HUES64 (cell line): ENCODE measurements around the gene TMEM88.

ENCODE experiments used
- H3K27ac ChIP-seq: 2 replicates; pipeline ENCODE4 v1.7.0; 2013; ENCODE audit warnings: low read depth, low read length, inconsistent platforms
- H3K27me3 ChIP-seq: 2 replicates; pipeline ENCODE4 v1.6.1; 2013; ENCODE audit warnings: mild to moderate bottlenecking, low read length; ENCODE audit not compliant: insufficient read depth
- H3K36me3 ChIP-seq: 2 replicates; pipeline ENCODE4 v1.6.1; 2013; ENCODE audit warnings: mild to moderate bottlenecking, low read length; ENCODE audit not compliant: insufficient read depth
- H3K4me1 ChIP-seq: 2 replicates; pipeline ENCODE4 v1.6.1; 2013; ENCODE audit warnings: mild to moderate bottlenecking, low read length, moderate library complexity; ENCODE audit not compliant: insufficient read depth
- H3K4me3 ChIP-seq: 2 replicates; pipeline ENCODE4 v1.5.1; 2013; ENCODE audit warnings: mild to moderate bottlenecking, low read length, moderate library complexity
- H3K9ac ChIP-seq: 2 replicates; pipeline ENCODE4 v1.6.1; 2013; ENCODE audit warnings: mild to moderate bottlenecking, low read depth, low read length
- H3K9me3 ChIP-seq: 2 replicates; pipeline ENCODE4 v1.6.1; 2013; ENCODE audit warnings: low read depth, low read length; ENCODE audit not compliant: insufficient read depth
- WGBS: fragments of 150-250, 120-280 bp; methylation state at CpG from one replicate; pipeline ENCODE4 v1.1.7; 2013; ENCODE audit warnings: missing lambda C conversion rate; 5-methylcytosine and 5-hydroxymethylcytosine counted together

The TMEM88 gene

GRCh38 chr17:7840441-7840840, 14.4 kb upstream of the TMEM88 start:
- no peak overlapping the region for H3K9ac ChIP-seq
- no peaks in the 10 kb centered on the region for H3K36me3 ChIP-seq
- no peak overlapping the region for H3K27ac ChIP-seq
- no peak overlapping the region for H3K4me3 ChIP-seq
- no peaks in the 10 kb centered on the region for H3K9me3 ChIP-seq
- H3K4me1 ChIP-seq: peaks cover 24% of the 10 kb centered on the region
- peaks cover 29% of the 10 kb centered on the region for H3K27me3 ChIP-seq
- WGBS: 55% methylated on average over 1 of the region's 1 CpG

GRCh38 chr17:7840875-7841274, 14.0 kb upstream of the TMEM88 start:
- Histone ChIP-seq H3K4me3 (peak overlapping the region; percentile 80), H3K4me1 (peaks cover 24% of the 10 kb centered on the region), H3K27me3 (peaks cover 29% of the 10 kb centered on the region), H3K36me3 (no peaks in the 10 kb centered on the region), H3K27ac (no peak overlapping the region), H3K9ac (no peak overlapping the region), H3K9me3 (no peaks in the 10 kb centered on the region)
- WGBS: 61% methylated on average over 1 of the region's 1 CpG

- Histone ChIP-seq H3K4me1 (peaks cover 24% of the 10 kb centered on the region), H3K9me3 (no peaks in the 10 kb centered on the region), H3K27me3 (peaks cover 29% of the 10 kb centered on the region), H3K4me3 (peak overlapping the region; percentile 80), H3K9ac (peak overlapping the region; percentile 81; the same call in 1 of the 2 replicates), H3K27ac (peak overlapping the region; percentile 86), H3K36me3 (peaks cover 2% of the 10 kb centered on the region; the same call in 1 of the 2 replicates)
- 3% methylated on average over 34 of the region's 34 CpGs for WGBS
These were observed 13.4 kb upstream of the TMEM88 start for GRCh38 chr17:7841396-7841914.

GRCh38 chr17:7841915-7842379, 12.9 kb upstream of the TMEM88 start:
- peak overlapping the region; percentile 86 for H3K27ac ChIP-seq
- under 1% methylated on average over 46 of the region's 46 CpGs for WGBS
- peaks cover 24% of the 10 kb centered on the region for H3K4me1 ChIP-seq
- H3K4me3 ChIP-seq: peak overlapping the region; percentile 80
- no peaks in the 10 kb centered on the region for H3K9me3 ChIP-seq
- H3K36me3 ChIP-seq: peaks cover 3% of the 10 kb centered on the region; the same call in 1 of the 2 replicates
- H3K27me3 ChIP-seq: peaks cover 29% of the 10 kb centered on the region
- peak overlapping the region; percentile 81 for H3K9ac ChIP-seq

- H3K9ac ChIP-seq: peak overlapping the region; percentile 54; the same call in 1 of the 2 replicates
- H3K4me1 ChIP-seq: peaks cover 18% of the 10 kb centered on the region
- 0% methylated on average over 45 of the region's 47 CpGs for WGBS
- H3K27me3 ChIP-seq: peaks cover 29% of the 10 kb centered on the region
- H3K36me3 ChIP-seq: peaks cover 3% of the 10 kb centered on the region; the same call in 1 of the 2 replicates
- peak overlapping the region; percentile 77; the same call in 1 of the 2 replicates for H3K27ac ChIP-seq
- H3K4me3 ChIP-seq: peak overlapping the region; percentile 80
- no peaks in the 10 kb centered on the region for H3K9me3 ChIP-seq
These were observed 12.2 kb upstream of the TMEM88 start for GRCh38 chr17:7842380-7843256.

- Histone ChIP-seq H3K27me3 (peaks cover 29% of the 10 kb centered on the region), H3K27ac (peak overlapping the region; percentile 77; the same call in 1 of the 2 replicates), H3K9ac (peak overlapping the region; percentile 54), H3K9me3 (no peaks in the 10 kb centered on the region), H3K36me3 (peaks cover 3% of the 10 kb centered on the region; the same call in 1 of the 2 replicates), H3K4me3 (peak overlapping the region; percentile 80), H3K4me1 (peaks cover 15% of the 10 kb centered on the region)
- under 1% methylated on average over 17 of the region's 17 CpGs for WGBS
These were observed 11.7 kb upstream of the TMEM88 start for GRCh38 chr17:7843257-7843535.

GRCh38 chr17:7843536-7844291, 11.2 kb upstream of the TMEM88 start:
- H3K27ac ChIP-seq: peak overlapping the region; percentile 77
- peaks cover 28% of the 10 kb centered on the region for H3K27me3 ChIP-seq
- H3K4me3 ChIP-seq: peak overlapping the region; percentile 80
- WGBS: under 1% methylated on average over 57 of the region's 61 CpGs
- H3K36me3 ChIP-seq: peaks cover 3% of the 10 kb centered on the region; the same call in 1 of the 2 replicates
- H3K4me1 ChIP-seq: peaks cover 13% of the 10 kb centered on the region
- H3K9me3 ChIP-seq: no peaks in the 10 kb centered on the region
- H3K9ac ChIP-seq: peak overlapping the region; percentile 63

GRCh38 chr17:7844292-7845154, 10.3 kb upstream of the TMEM88 start:
- peaks cover 9% of the 10 kb centered on the region; the same call in 1 of the 2 replicates for H3K4me1 ChIP-seq
- H3K36me3 ChIP-seq: peaks cover 5% of the 10 kb centered on the region
- under 1% methylated on average over 71 of the region's 71 CpGs for WGBS
- H3K27ac ChIP-seq: no peak overlapping the region; the same call in 1 of the 2 replicates
- peaks cover 20% of the 10 kb centered on the region for H3K27me3 ChIP-seq
- H3K4me3 ChIP-seq: peak overlapping the region; percentile 80
- peak overlapping the region; percentile 42; the same call in 1 of the 2 replicates for H3K9ac ChIP-seq
- H3K9me3 ChIP-seq: no peaks in the 10 kb centered on the region

- Histone ChIP-seq H3K27ac (no peak overlapping the region), H3K36me3 (peaks cover 15% of the 10 kb centered on the region), H3K4me1 (peaks cover 9% of the 10 kb centered on the region; the same call in 1 of the 2 replicates), H3K27me3 (peaks cover 10% of the 10 kb centered on the region), H3K9me3 (no peaks in the 10 kb centered on the region), H3K4me3 (peak overlapping the region; percentile 80), H3K9ac (no peak overlapping the region)
- 89% methylated on average over 15 of the region's 15 CpGs for WGBS
These were observed 9.4 kb upstream of the TMEM88 start for GRCh38 chr17:7845359-7846062.
